HepG2 (cell line): Measurements from ENCODE around the gene ATP6V0D1. TPM values are rescaled to one million over a fixed set of nuclear protein-coding genes. Genes with fewer than 3 reads are reported as not detected.

Source experiments
- ATAC-seq: fragments of 200-7000 bp; cut with Tn5 transposase; 3 replicates; pipeline ENCODE4 v1.9.1; 2020; ENCODE audit warnings: mild to moderate bottlenecking, moderate library complexity
- BruUV-seq: library from RNA; stranded (reverse); fragments of 400-500 nt; replicated peaks from 2 replicates; lab custom pipeline; 2021; lab: Mats Ljungman, UMichigan
- CTCF ChIA-PET: fragments of 300-600 bp; formaldehyde crosslinking; extraction: SDS; loops from one replicate; lab custom pipeline; 2021; ENCODE audit warnings: low total read pairs, inconsistent platforms, low intra/inter-chr PET ratio; lab: Yijun Ruan, JAX
- POLR2A ChIA-PET: fragments of 350-600 bp; sonication (Branson Sonifier 250); formaldehyde crosslinking; loops from one replicate; lab custom pipeline; 2020; ENCODE audit warnings: antibody characterized with exemption, inconsistent platforms; lab: Yijun Ruan, JAX
- DNase-seq: peaks from one replicate; pipeline ENCODE4 v3.0.0-alpha.2; 2015; ENCODE audit warnings: low spot score
- FAIRE-seq: peaks from 3 replicates; lab custom pipeline; 2011; peaks lifted over from hg19 to GRCh38; lab: Jason Lieb, UNC
- H2AFZ ChIP-seq: one replicate; pipeline ENCODE4 v1.6.1; 2011; ENCODE audit warnings: low read length, inconsistent platforms
- H3K27ac ChIP-seq: fragments of 300-600 bp; 3 replicates; pipeline ENCODE4 v1.8.0; 2011; ENCODE audit warnings: mixed run types, mild to moderate bottlenecking, mixed read lengths, low read length, inconsistent platforms; ENCODE audit not compliant: insufficient read depth; ENCODE audit errors: extremely low read length
- H3K27me3 ChIP-seq, 2 experiments: fragments of 200-600 bp in 1 of 2; 2 replicates in 1 of 2; 3 replicates in 1 of 2; pipeline versions ENCODE4 v1.6.0 to v1.8.0; 2011; ENCODE audit warnings: low read length in 2 of 2, mild to moderate bottlenecking in 2 of 2, moderate library complexity in 2 of 2, inconsistent platforms in 1 of 2; ENCODE audit not compliant: insufficient read depth in 2 of 2, control insufficient read depth in 1 of 2
- H3K36me3 ChIP-seq, 2 experiments: fragments of 200-600 bp in 1 of 2; replicated peaks in 1 of 2; 2 replicates in 1 of 2; 3 replicates in 1 of 2; pipeline versions ENCODE4 v1.5.1 to v1.8.0; 2011; ENCODE audit warnings: low read length in 2 of 2, inconsistent platforms in 1 of 2; ENCODE audit not compliant: insufficient read depth in 2 of 2, control insufficient read depth in 1 of 2
- H3K4me1 ChIP-seq: 2 replicates; pipeline ENCODE4 v1.5.1; 2012; ENCODE audit warnings: low read length, inconsistent platforms; ENCODE audit not compliant: insufficient read depth
- H3K4me2 ChIP-seq: 2 replicates; pipeline ENCODE4 v1.6.0; 2011; ENCODE audit warnings: low read depth, low read length, inconsistent platforms
- H3K4me3 ChIP-seq, 3 experiments: fragments of 200-600 bp in 1 of 3; sonication (generic), shearing (Covaris generic) in 1 of 3; replicated peaks in 1 of 3; 2 replicates each; pipeline ENCODE4 v1.5.1; 2011 to 2016; ENCODE audit warnings: low read length in 3 of 3, inconsistent platforms in 2 of 3, low read depth in 2 of 3, mild to moderate bottlenecking in 2 of 3, control low read depth in 1 of 3, mixed read lengths in 1 of 3; ENCODE audit not compliant: insufficient read depth in 1 of 3
- H3K79me2 ChIP-seq: one replicate; pipeline ENCODE4 v1.6.1; 2011; ENCODE audit warnings: low read length, inconsistent platforms; ENCODE audit not compliant: insufficient read depth
- H3K9ac ChIP-seq: 2 replicates; pipeline ENCODE4 v1.6.0; 2011; ENCODE audit warnings: mild to moderate bottlenecking, low read depth, low read length, inconsistent platforms; ENCODE audit not compliant: insufficient read depth
- H3K9me3 ChIP-seq: 2 replicates; pipeline ENCODE4 v1.5.1; 2012; ENCODE audit warnings: mild to moderate bottlenecking, low read length
- H4K20me1 ChIP-seq: 2 replicates; pipeline ENCODE4 v1.6.0; 2011; ENCODE audit warnings: inconsistent platforms, mild to moderate bottlenecking, low read length, moderate library complexity; ENCODE audit not compliant: insufficient read depth
- AHR ChIP-seq: IDR thresholded peaks from 2 replicates; pipeline ENCODE4 v1.6.1; 2018; ENCODE audit warnings: missing genetic modification reagents, missing compliant biosample characterization
- BHLHE40 ChIP-seq: IDR thresholded peaks from 2 replicates; pipeline ENCODE4 v1.6.1; 2011; ENCODE audit warnings: low read length, improper control_type of control experiment
- FOSL2 ChIP-seq: sonication (generic); formaldehyde crosslinking; IDR thresholded peaks from 2 replicates; pipeline ENCODE4 v1.4.0; 2020; ENCODE audit warnings: missing genetic modification reagents
- FOXJ3 ChIP-seq: sonication (generic); formaldehyde crosslinking; IDR thresholded peaks from 2 replicates; pipeline ENCODE4 v1.4.0; 2020; ENCODE audit warnings: missing genetic modification reagents, mild to moderate bottlenecking, borderline replicate concordance
- GATAD1 ChIP-seq: IDR thresholded peaks from 2 replicates; pipeline ENCODE4 v1.6.1; 2016; ENCODE audit warnings: missing genetic modification reagents, missing compliant biosample characterization
- HNRNPH1 ChIP-seq: fragments of 200-400 bp; formaldehyde crosslinking; optimal IDR thresholded peaks from 2 replicates; pipeline ENCODE3; 2017; ENCODE audit warnings: mild to moderate bottlenecking, low read depth, low read length
- MAF1 ChIP-seq: sonication (generic); formaldehyde crosslinking; IDR thresholded peaks from 2 replicates; pipeline ENCODE4 v1.5.0; 2020; ENCODE audit warnings: missing genetic modification reagents, borderline replicate concordance
- MTERF4 ChIP-seq: sonication (generic); formaldehyde crosslinking; IDR thresholded peaks from 2 replicates; pipeline ENCODE4 v1.8.0; 2023; ENCODE audit warnings: mild to moderate bottlenecking, missing genetic modification reagents
- NONO ChIP-seq, 2 experiments: fragments of 450-650 bp in 1 of 2; sonication (generic) in 1 of 2; formaldehyde crosslinking in 1 of 2; IDR thresholded peaks in 1 of 2; conservative IDR thresholded peaks in 1 of 2; 2 replicates each; pipeline versions ENCODE4 v1.6.1 to v1.8.0; 2017 to 2022; ENCODE audit warnings: mild to moderate bottlenecking in 1 of 2, missing genetic modification reagents in 1 of 2, moderate library complexity in 1 of 2
- RAD21 ChIP-seq: fragments of 450-650 bp; formaldehyde crosslinking; IDR thresholded peaks from 2 replicates; pipeline ENCODE4 v1.5.0; 2020; ENCODE audit warnings: mild to moderate bottlenecking
- RFXAP ChIP-seq: sonication (generic); formaldehyde crosslinking; IDR thresholded peaks from 2 replicates; pipeline ENCODE4 v1.4.0; 2020; ENCODE audit warnings: missing genetic modification reagents, borderline replicate concordance
- SP2 ChIP-seq: sonication (generic); formaldehyde crosslinking; IDR thresholded peaks from 2 replicates; pipeline ENCODE4 v1.5.1; 2020; ENCODE audit warnings: mild to moderate bottlenecking, missing genetic modification reagents
- STAG1 ChIP-seq: sonication (generic); formaldehyde crosslinking; IDR thresholded peaks from 2 replicates; pipeline ENCODE4 v1.4.0; 2020; ENCODE audit warnings: missing genetic modification reagents
- SYNCRIP ChIP-seq: fragments of 200-400 bp; formaldehyde crosslinking; IDR thresholded peaks from 2 replicates; pipeline ENCODE4 v1.6.1; 2018; ENCODE audit warnings: mild to moderate bottlenecking, low read depth, low read length; ENCODE audit not compliant: insufficient read depth
- ZC3H13 ChIP-seq: sonication (generic); formaldehyde crosslinking; IDR thresholded peaks from 2 replicates; pipeline ENCODE4 v1.8.1; 2023; ENCODE audit warnings: mild to moderate bottlenecking, missing genetic modification reagents, moderate library complexity
- ZNF124 ChIP-seq: sonication (generic); formaldehyde crosslinking; IDR thresholded peaks from 2 replicates; pipeline ENCODE4 v1.4.0; 2020; ENCODE audit warnings: missing genetic modification reagents
- ZNF264 ChIP-seq: sonication (generic); formaldehyde crosslinking; IDR thresholded peaks from 2 replicates; pipeline ENCODE4 v1.4.0; 2020; ENCODE audit warnings: missing genetic modification reagents
- ZNF446 ChIP-seq: sonication (generic); formaldehyde crosslinking; IDR thresholded peaks from 2 replicates; pipeline ENCODE4 v1.5.0; 2020; ENCODE audit warnings: mild to moderate bottlenecking, missing genetic modification reagents
- ZNF558 ChIP-seq: sonication (generic); formaldehyde crosslinking; IDR thresholded peaks from 2 replicates; pipeline ENCODE4 v1.9.0; 2022; ENCODE audit warnings: mild to moderate bottlenecking, missing genetic modification reagents, borderline replicate concordance
- ZNF768 ChIP-seq: sonication (generic); formaldehyde crosslinking; IDR thresholded peaks from 2 replicates; pipeline ENCODE4 v1.4.0; 2020; ENCODE audit warnings: missing genetic modification reagents
- whole genome bisulfite sequencing: methylation state at CpG from one replicate; pipeline ENCODE4 v1.1.6; 2017; ENCODE audit warnings: low lambda C conversion rate; 5-methylcytosine and 5-hydroxymethylcytosine counted together
- in situ Hi-C: cut with HindIII; loops from 2 replicates; pipeline ENCODE4 v1.10.0; 2017; ENCODE audit warnings: low pct_unique_long_range_greater_than_20kb; ENCODE audit not compliant: extremely low pct_ligation_motif_present
- intact Hi-C: fragments of 100-400 bp; cut with micrococcal nuclease; formaldehyde crosslinking; loops from one replicate; pipeline ENCODE4 v1.10.0; 2022; ENCODE audit not compliant: unreplicated experiment
- polyA plus RNA-seq, 8 experiments: library from polyadenylated mRNA; depleted of rRNA in 3 of 8; stranded (reverse) in 7 of 8; unstranded in 1 of 8; fragments of >200 nt; fragmentation: Illumina TruSeq in 4 of 8; extraction: Trizol in 4 of 8; gene quantifications; 2 replicates each; pipeline versions ENCODE4 v1.2.1 to v1.2.3, GENCODE V29; 2011 to 2016; ENCODE audit warnings: low read depth in 4 of 8, missing spikeins in 1 of 8, mixed read lengths in 1 of 8; ENCODE audit not compliant: insufficient read depth in 1 of 8
- total RNA-seq, 5 experiments: library from RNA; depleted of rRNA; stranded (reverse); fragments of >200 nt; fragmentation: Illumina TruSeq; extraction: Trizol; gene quantifications; 2 replicates each; pipeline ENCODE4 v1.2.3, GENCODE V29; 2016; ENCODE audit warnings: low read depth in 1 of 5
- TF ChIP-seq, protein P1 (sequence below): sonication (generic); formaldehyde crosslinking; IDR thresholded peaks from 2 replicates; pipeline ENCODE4 v1.8.0; 2022; ENCODE audit warnings: missing genetic modification reagents, mild to moderate bottlenecking, inconsistent platforms, borderline replicate concordance
- TF ChIP-seq, protein P2 (sequence below): sonication (generic); formaldehyde crosslinking; IDR thresholded peaks from 2 replicates; pipeline ENCODE4 v1.5.0; 2020; ENCODE audit warnings: mild to moderate bottlenecking, missing genetic modification reagents, moderate library complexity

Gene ATP6V0D1
- total and polyA plus RNA-seq, 2 of the 13 experiments (the other 11 are each of a cell fraction or from before 2014, with no cell fraction given), result 51.1 to 61.3 TPM

GRCh38 chr16:67445441-67445912 is 35.5 kb downstream of the ATP6V0D1 start:
- H3K36me3 ChIP-seq, result peaks cover 8 to 10% of the 10 kb centered on the region in 2 experiments; a peak in 3 of 5 replicates
- H3K9ac ChIP-seq, result peak overlapping the region; percentile 66
- H3K4me2 ChIP-seq, result peak overlapping the region; percentile 87
- peak; percentile 52 for DNase-seq
- H3K9me3 ChIP-seq, result no peaks in the 10 kb centered on the region
- intact Hi-C loops, result no loop called here
- no peaks in the 10 kb centered on the region for H4K20me1 ChIP-seq
- in situ Hi-C loops, result no loop called here
- H3K27ac ChIP-seq, result peak overlapping the region; percentile 88
- no peaks in the 10 kb centered on the region for H3K79me2 ChIP-seq
- ChIA-PET POLR2A (interaction anchor here (0.6 to 6.7 kb wide), 10 partner anchors 11 to 198 kb away, joined by 3 to 182 read pairs (median 6); partner anchors contain the start of genes ATP6V0D1, FHOD1, HSD11B2 and ZDHHC1), CTCF (interaction anchor here (1.3 to 3.4 kb wide), 3 partner anchors 17 to 166 kb away, joined by 3 to 56 read pairs (median 9); partner anchors contain the start of gene PLEKHG4)
- FAIRE-seq, result no peak
- WGBS, result no CpG with 5 or more reads among the region's 3 CpGs
- peaks cover 57% of the 10 kb centered on the region for H3K4me1 ChIP-seq
- no TSS peak for BruUV-seq
- peak overlapping the region in 1 of 3 experiments; percentile 54; a peak in 1 of 6 replicates for H3K4me3 ChIP-seq
- H3K27me3 ChIP-seq, result no peaks in the 10 kb centered on the region
- ATAC-seq, result peak; percentile 46
- H2AFZ ChIP-seq, result no peak overlapping the region
- TF ChIP-seq, protein P1, sequence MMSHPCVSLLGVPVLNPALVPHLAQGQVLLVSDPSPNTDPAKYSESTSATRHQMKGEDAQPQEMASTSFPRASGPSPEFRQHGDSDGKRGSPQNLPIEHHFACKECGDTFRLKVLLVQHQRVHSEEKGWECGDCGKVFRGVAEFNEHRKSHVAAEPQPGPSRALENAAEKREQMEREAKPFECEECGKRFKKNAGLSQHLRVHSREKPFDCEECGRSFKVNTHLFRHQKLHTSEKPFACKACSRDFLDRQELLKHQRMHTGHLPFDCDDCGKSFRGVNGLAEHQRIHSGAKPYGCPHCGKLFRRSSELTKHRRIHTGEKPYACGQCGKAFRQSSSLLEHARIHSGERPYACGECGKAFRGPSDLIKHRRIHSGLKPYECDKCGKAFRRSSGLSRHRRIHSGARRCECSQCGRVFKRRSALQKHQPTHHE (CRISPR knock-in tag), result peak; percentile 8; the same call in 1 of the 2 replicates
- TF ChIP-seq ZNF124 (CRISPR knock-in tag), result no peak
- TF ChIP-seq FOXJ3 (CRISPR knock-in tag), result 0 out of 2 replicates have a peak, but pooled peaks have one; percentile 26
- no peak for TF ChIP-seq NONO (IDR thresholded peaks at IDR 0.05)
- 0 out of 2 replicates have a peak, but pooled peaks have one; percentile 18 for TF ChIP-seq NONO (CRISPR knock-in tag; conservative IDR thresholded peaks at IDR 0.05)
- TF ChIP-seq RAD21 (CRISPR knock-in tag), result peak; percentile 26; the same call in 1 of the 2 replicates
- 0 out of 2 replicates have a peak, but pooled peaks have one; percentile 26 for TF ChIP-seq ZC3H13 (CRISPR knock-in tag)
- TF ChIP-seq MTERF4 (CRISPR knock-in tag), result peak; percentile 34; the same call in 1 of the 2 replicates
- no peak for TF ChIP-seq SP2 (CRISPR knock-in tag)
- no peak for TF ChIP-seq ZNF768 (CRISPR knock-in tag)
- TF ChIP-seq AHR (CRISPR knock-in tag), result peak; percentile 22; the same call in 1 of the 2 replicates
- 0 out of 2 replicates have a peak, but pooled peaks have one; percentile 1 for TF ChIP-seq ZNF446
- no peak for TF ChIP-seq GATAD1 (CRISPR knock-in tag)
- TF ChIP-seq BHLHE40, result no peak
- no peak for TF ChIP-seq HNRNPH1
- 0 out of 2 replicates have a peak, but pooled peaks have one; percentile 19 for TF ChIP-seq ZNF264 (CRISPR knock-in tag)
- TF ChIP-seq FOSL2, result no peak
- TF ChIP-seq STAG1 (CRISPR knock-in tag), result peak; percentile 32
- TF ChIP-seq RFXAP (CRISPR knock-in tag), result 0 out of 2 replicates have a peak, but pooled peaks have one; percentile 4
- TF ChIP-seq ZNF558, result no peak
- TF ChIP-seq MAF1, result 0 out of 2 replicates have a peak, but pooled peaks have one; percentile 24
- no peak for TF ChIP-seq SYNCRIP
- TF ChIP-seq, protein P2, sequence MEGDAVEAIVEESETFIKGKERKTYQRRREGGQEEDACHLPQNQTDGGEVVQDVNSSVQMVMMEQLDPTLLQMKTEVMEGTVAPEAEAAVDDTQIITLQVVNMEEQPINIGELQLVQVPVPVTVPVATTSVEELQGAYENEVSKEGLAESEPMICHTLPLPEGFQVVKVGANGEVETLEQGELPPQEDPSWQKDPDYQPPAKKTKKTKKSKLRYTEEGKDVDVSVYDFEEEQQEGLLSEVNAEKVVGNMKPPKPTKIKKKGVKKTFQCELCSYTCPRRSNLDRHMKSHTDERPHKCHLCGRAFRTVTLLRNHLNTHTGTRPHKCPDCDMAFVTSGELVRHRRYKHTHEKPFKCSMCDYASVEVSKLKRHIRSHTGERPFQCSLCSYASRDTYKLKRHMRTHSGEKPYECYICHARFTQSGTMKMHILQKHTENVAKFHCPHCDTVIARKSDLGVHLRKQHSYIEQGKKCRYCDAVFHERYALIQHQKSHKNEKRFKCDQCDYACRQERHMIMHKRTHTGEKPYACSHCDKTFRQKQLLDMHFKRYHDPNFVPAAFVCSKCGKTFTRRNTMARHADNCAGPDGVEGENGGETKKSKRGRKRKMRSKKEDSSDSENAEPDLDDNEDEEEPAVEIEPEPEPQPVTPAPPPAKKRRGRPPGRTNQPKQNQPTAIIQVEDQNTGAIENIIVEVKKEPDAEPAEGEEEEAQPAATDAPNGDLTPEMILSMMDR (CRISPR knock-in tag), result peak; percentile 67
